GOT3 (cell line): ENCODE results near the gene KRTAP19-8.

ENCODE experiments used
- DNase-seq: peaks from one replicate; lab custom pipeline; 2025; ENCODE audit warnings: mixed read lengths; lab: John Stamatoyannopoulos, UW

The KRTAP19-8 gene

GRCh38 chr21:31038376-31038775, at the start of gene KRTAP19-8:
TSS of gene KRTAP19-8 (minus strand) at chr21:31038476. CDS start at chr21:31038443, 33 bp downstream.
- no peak for DNase-seq

- no peak for DNase-seq
These were observed 49.6 kb upstream of the KRTAP19-8 start for GRCh38 chr21:31087639-31088473.

- no peak for DNase-seq
These were observed 46.4 kb upstream of the KRTAP19-8 start for GRCh38 chr21:31084689-31085088.

GRCh38 chr21:31078796-31079195, 40.5 kb upstream of the KRTAP19-8 start:
- no peak for DNase-seq

GRCh38 chr21:31078216-31078615, 39.9 kb upstream of the KRTAP19-8 start:
- DNase-seq, result no peak

GRCh38 chr21:31075848-31076247, 37.6 kb upstream of the KRTAP19-8 start:
- DNase-seq, result no peak

- DNase-seq, result no peak
These were observed 34.3 kb upstream of the KRTAP19-8 start for GRCh38 chr21:31072533-31072932.

- no peak for DNase-seq
These were observed 26.5 kb upstream of the KRTAP19-8 start for GRCh38 chr21:31064803-31065202.

GRCh38 chr21:31052489-31053142, 14.3 kb upstream of the KRTAP19-8 start:
- DNase-seq, result no peak

GRCh38 chr21:31050577-31051157, 12.4 kb upstream of the KRTAP19-8 start:
- DNase-seq, result no peak

- no peak for DNase-seq
These were observed 7.6 kb upstream of the KRTAP19-8 start for GRCh38 chr21:31045841-31046240.

GRCh38 chr21:31043471-31043870, 5.2 kb upstream of the KRTAP19-8 start:
- DNase-seq, result no peak

- DNase-seq, result no peak
These were observed 3.8 kb upstream of the KRTAP19-8 start for GRCh38 chr21:31042080-31042464.

GRCh38 chr21:31041295-31042079, 3.2 kb upstream of the KRTAP19-8 start:
- DNase-seq, result no peak

GRCh38 chr21:31034378-31034777, 3.9 kb downstream of the KRTAP19-8 start:
- no peak for DNase-seq

- no peak for DNase-seq
These were observed 7.7 kb downstream of the KRTAP19-8 start for GRCh38 chr21:31030367-31031106.

GRCh38 chr21:31023680-31024079, 14.6 kb downstream of the KRTAP19-8 start:
- DNase-seq, result no peak

- DNase-seq, result no peak
These were observed 16.0 kb downstream of the KRTAP19-8 start for GRCh38 chr21:31022306-31022705.

- no peak for DNase-seq
These were observed 20.0 kb downstream of the KRTAP19-8 start for GRCh38 chr21:31018232-31018631.

GRCh38 chr21:31014891-31015290, 23.4 kb downstream of the KRTAP19-8 start:
- no peak for DNase-seq
